Measurements from ENCODE around the gene ANKRD24. TPM values are rescaled to one million over a fixed set of nuclear protein-coding genes. Genes with fewer than 3 reads are reported as not detected.
"Not testable (repeated sequence)": the region's sequence is repeated elsewhere in the genome, so short reads cannot be mapped to it uniquely, and the experiment has no call there.

Gene ANKRD24
- total RNA-seq, 4 donors from 2014 or later: 0.83 to 3.9 (median 1.6) TPM

DNA sequence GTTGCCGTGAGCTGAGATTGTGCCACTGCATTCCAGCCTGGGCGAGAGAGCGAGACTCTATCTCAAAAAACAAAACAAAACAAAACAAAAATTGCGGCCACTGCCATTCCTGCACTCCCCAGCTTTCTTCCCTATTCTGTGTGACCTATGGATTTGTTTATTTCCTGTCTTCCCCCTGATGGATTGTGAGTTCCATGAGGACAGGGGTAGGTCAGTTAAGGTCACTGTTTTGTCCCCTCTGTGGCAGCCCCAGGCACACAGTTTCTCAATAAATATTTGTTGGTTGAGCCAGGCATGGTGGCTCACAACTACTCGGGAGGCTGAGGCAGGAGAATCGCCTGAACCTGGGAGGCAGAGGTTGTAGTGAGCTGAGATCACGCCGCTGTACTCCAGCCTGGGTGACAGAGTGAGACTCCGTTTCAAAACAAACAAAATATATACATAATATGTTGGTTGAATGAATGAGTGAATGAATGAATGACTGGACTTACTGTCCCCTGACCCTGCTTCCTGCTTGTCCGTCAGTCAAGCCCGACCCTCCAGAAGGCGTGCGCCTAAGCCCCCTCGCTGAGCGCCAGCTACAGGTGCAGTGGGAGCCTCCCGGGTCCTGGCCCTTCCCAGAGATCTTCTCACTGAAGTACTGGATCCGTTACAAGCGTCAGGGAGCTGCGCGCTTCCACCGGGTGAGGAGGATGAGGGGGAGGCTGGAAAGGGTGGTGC lies 51.8 kb downstream of the ANKRD24 start:
- H3K36me3 ChIP-seq: no peaks in the 10 kb centered on the region
- no peaks in the 10 kb centered on the region for H3K9me3 ChIP-seq
- no peak for DNase-seq
- H3K4me3 ChIP-seq: no peak overlapping the region
- no peak for TF ChIP-seq POLR2A (IDR thresholded peaks at IDR 0.05)
- TF ChIP-seq, protein P1, sequence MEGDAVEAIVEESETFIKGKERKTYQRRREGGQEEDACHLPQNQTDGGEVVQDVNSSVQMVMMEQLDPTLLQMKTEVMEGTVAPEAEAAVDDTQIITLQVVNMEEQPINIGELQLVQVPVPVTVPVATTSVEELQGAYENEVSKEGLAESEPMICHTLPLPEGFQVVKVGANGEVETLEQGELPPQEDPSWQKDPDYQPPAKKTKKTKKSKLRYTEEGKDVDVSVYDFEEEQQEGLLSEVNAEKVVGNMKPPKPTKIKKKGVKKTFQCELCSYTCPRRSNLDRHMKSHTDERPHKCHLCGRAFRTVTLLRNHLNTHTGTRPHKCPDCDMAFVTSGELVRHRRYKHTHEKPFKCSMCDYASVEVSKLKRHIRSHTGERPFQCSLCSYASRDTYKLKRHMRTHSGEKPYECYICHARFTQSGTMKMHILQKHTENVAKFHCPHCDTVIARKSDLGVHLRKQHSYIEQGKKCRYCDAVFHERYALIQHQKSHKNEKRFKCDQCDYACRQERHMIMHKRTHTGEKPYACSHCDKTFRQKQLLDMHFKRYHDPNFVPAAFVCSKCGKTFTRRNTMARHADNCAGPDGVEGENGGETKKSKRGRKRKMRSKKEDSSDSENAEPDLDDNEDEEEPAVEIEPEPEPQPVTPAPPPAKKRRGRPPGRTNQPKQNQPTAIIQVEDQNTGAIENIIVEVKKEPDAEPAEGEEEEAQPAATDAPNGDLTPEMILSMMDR (IDR thresholded peaks at IDR 0.05): no peak
- no peak overlapping the region for H3K27ac ChIP-seq
- no peaks in the 10 kb centered on the region for H3K27me3 ChIP-seq
- H3K4me1 ChIP-seq: peaks cover 0 to 2% (median 0%) of the 10 kb centered on the region in 4 donors

DNA sequence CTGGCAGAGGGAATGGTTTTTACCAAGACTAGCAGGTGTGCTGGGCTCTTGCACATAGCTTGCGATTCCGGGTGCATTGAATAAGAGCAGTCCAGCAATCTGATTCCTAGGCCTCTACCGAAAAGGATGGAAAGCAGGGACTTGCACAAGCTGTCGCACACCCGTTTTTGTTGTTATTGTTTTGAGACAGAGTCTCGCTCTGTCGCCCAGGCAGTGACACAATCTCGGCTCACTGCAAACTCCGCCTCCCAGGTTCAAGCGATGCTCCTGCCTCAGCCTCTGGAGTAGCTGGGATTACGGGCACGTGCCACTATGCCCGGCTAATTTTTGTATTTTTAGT lies 52.3 kb downstream of the ANKRD24 start:
- Histone ChIP-seq H3K36me3 (no peaks in the 10 kb centered on the region), H3K9me3 (no peaks in the 10 kb centered on the region), H3K4me1 (no peaks in the 10 kb centered on the region), H3K4me3 (no peak overlapping the region), H3K27me3 (no peaks in the 10 kb centered on the region), H3K27ac (no peak overlapping the region)
- DNase-seq: no peak
- TF ChIP-seq, protein P1 (IDR thresholded peaks at IDR 0.05): no peak
- TF ChIP-seq POLR2A (IDR thresholded peaks at IDR 0.05): no peak

DNA sequence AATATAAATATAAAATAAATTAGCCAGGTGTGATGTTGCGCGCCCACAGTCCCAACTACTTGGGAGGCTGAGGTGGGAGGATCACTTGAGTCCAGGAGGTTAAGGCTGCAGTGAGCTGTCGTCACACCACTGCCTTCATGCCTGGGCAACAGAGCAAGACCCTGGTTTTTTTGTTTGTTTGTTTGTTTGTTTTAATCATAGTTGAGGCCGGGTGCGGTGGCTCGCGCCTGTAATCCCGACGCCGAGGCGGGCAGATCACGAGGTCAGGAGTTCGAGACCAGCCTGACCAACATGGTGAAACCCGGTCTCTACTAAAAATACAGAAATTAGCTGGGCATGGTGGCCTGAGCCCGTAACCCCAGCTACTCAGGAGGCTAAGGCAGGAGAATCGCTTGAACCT lies 55.0 kb downstream of the ANKRD24 start:
- DNase-seq, H3K27me3 ChIP-seq, H3K36me3 ChIP-seq, H3K4me1 ChIP-seq, H3K9me3 ChIP-seq, H3K27ac ChIP-seq, H3K4me3 ChIP-seq: not testable (repeated sequence)

DNA sequence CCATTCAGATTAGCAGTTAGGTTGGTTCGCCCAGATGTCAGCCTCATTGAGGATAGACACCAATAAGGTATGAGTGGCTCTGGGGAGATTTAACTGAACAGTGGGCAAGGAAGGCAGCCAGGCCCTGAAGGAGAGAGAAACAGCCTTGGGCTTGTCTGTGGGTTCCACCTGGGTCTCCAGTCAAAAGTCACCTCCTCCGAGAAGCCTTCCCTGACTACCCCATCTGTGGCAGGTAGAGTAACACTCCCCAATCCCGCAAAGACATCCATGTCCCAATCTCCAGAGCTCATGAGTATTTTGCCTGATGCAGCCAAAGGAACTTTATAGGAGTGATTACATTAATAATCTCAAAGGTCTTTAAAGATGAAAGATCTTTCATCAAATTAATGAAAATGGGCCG lies 56.3 kb downstream of the ANKRD24 start:
- TF ChIP-seq, protein P1 (IDR thresholded peaks at IDR 0.05): no peak
- no peak for TF ChIP-seq POLR2A (IDR thresholded peaks at IDR 0.05)
- Histone ChIP-seq H3K27ac (no peak overlapping the region), H3K4me1 (no peaks in the 10 kb centered on the region), H3K4me3 (no peak overlapping the region), H3K36me3 (no peaks in the 10 kb centered on the region), H3K27me3 (no peaks in the 10 kb centered on the region), H3K9me3 (peaks cover 0 to 5% (median 0%) of the 10 kb centered on the region in 4 donors)
- no peak for DNase-seq

DNA sequence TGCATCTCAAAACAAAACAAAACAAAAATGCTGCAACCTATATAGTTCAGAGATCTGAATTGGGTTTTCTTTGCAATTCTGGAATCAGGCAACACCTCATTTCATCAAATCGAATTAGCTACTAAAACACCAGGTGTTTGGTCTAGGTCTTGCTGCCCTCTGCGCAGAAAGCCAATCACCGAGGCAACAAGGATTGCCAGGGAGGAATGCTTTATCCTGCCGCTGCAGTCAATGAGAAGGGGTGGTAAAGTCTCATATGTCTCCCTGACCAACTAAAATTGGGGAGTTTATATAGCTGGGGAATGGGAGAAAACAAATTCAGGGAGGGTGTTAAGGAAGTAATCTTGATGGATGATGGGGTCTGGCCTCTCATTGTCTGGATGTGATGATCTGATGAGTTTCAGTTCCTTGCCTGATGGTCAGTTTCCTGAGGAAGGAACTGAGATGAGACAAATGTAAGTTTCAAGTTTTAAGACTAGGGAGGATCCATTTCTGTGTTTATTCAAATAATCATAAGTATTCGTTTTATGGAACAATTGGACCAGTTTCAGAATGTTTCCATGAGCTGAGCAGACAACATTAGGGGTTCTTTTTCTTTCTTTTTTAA lies 59.4 kb downstream of the ANKRD24 start:
- Histone ChIP-seq H3K4me3 (no peak overlapping the region), H3K4me1 (peaks cover 0 to 5% (median 0%) of the 10 kb centered on the region in 4 donors), H3K27me3 (no peaks in the 10 kb centered on the region), H3K36me3 (no peaks in the 10 kb centered on the region), H3K27ac (peak overlapping the region in 1 of 4 donors; percentile 39), H3K9me3 (peaks cover 0 to 5% (median 0%) of the 10 kb centered on the region in 4 donors)
- no peak for TF ChIP-seq POLR2A (IDR thresholded peaks at IDR 0.05)
- TF ChIP-seq, protein P1 (IDR thresholded peaks at IDR 0.05): no peak
- no peak for DNase-seq

DNA sequence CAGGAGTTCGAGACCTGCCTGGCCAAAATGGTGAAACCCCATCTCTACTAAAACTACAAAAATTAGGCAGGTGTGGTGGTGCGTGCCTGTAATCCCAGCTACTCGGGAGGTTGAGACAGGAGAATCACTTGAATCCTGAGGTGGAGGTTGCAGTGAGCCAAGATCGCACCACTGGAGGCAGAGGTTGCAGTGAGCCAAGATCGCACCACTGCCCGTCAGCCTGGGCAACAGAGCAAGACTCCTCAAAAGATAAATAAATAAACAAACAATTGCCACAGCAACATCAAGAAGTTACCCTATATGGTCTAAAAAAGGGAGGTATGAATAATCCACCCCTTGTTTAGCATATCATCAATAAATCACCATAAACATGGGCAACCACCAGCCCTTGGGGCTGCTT lies 63.4 kb downstream of the ANKRD24 start:
- not testable (repeated sequence) for H3K27ac ChIP-seq, H3K9me3 ChIP-seq, H3K4me1 ChIP-seq, H3K27me3 ChIP-seq, DNase-seq, H3K4me3 ChIP-seq
- peaks cover 0 to 22% (median 0%) of the 10 kb centered on the region in 3 donors for H3K36me3 ChIP-seq
